ENCODE measurements around the gene GPSM1. TPM values are rescaled to one million over a fixed set of nuclear protein-coding genes. Genes with fewer than 3 reads are reported as not detected.
A peak's percentile ranks its signal among the peaks of the same experiment; 100 is the strongest.

GPSM1 gene
- total and polyA plus RNA-seq, 9 of the 15 experiments (the other 6 are each of a cell fraction or from before 2014, with no cell fraction given), result 0.04 to 14.2 (median 3.1) TPM

DNA sequence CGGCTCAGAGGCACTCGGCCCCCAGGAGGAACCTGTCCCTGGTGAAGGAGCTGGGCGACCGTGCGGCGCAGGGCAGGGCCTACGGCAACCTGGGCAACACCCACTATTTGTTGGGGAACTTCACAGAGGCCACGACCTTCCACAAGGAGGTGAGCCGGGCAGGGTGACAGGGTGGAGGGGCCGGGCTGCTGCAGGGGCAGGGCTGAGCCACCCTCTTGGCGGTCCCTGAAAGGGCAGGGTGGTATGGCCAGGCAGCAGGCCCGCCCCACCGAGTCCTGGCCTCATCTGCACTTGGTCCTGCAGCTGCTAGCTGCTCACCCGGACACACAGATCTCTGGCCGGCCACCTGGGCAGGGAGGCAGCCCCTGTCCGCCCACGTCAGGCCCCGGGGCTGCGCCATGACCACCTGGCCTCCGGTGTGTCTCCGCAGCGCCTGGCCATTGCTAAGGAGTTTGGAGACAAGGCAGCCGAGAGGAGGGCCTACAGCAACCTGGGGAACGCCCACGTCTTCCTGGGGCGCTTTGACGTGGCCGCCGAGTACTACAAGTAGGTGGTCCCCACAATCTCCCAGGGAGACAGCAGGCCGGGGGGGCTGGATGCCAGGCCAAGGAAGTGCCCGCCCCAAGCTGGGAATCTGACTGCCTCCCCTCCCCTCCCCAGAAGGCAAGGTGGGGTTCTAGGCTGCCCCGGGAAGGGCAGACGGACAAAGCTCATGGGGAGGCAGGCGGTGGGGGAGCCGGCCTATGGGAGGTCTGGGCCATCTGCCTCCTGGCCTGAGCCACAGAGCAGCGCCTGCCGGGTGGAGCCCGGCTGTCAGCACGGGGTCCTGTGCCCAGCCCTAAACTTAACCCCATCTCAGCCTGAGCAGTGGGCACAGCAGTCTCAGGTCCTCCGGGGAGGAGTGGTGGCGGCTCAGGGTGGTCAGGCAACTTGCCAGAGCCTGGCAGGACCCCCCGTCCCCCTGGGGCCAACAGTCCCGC, 10.4 kb downstream of the GPSM1 start:
- intact Hi-C loops (cut with micrococcal nuclease) (loop anchor here (2.0 kb wide), 1 partner anchor 63 kb away; the partner anchor contains the start of gene SNAPC4), in situ Hi-C loops (cut with MboI) (loop anchor here (25.0 kb wide), 1 partner anchor 300 kb away; no protein-coding TSS in a partner anchor)
- H3K4me2 ChIP-seq (ENCODE audit: insufficient read depth, low read length), result no peak overlapping the region
- FAIRE-seq, result no peak
- no peak for ATAC-seq
- CTCF ChIA-PET (ENCODE audit: low intra/inter-chr PET ratio), result interaction anchor here (2.6 kb wide), 1 partner anchor 63 kb away, joined by 10 read pairs; the partner anchor contains the start of gene SNAPC4
- H3K79me2 ChIP-seq (ENCODE audit: control insufficient read depth, insufficient read depth, low read length), result no peaks in the 10 kb centered on the region
- no peaks in the 10 kb centered on the region for H3K9me3 ChIP-seq (replicated peaks; ENCODE audit: control insufficient read depth, insufficient read depth, low read depth, low read length)
- no peak for DNase-seq (ENCODE audit: extremely low read depth in 1 of 4, low spot score in 3 of 4)
- peaks cover 0 to 96% of the 10 kb centered on the region in 2 experiments; a peak in 2 of 5 replicates for H3K4me1 ChIP-seq (replicated peaks in 1 of 2; ENCODE audit: control insufficient read depth in 2 of 2, insufficient read depth in 2 of 2, low read length in 2 of 2)
- BruUV-seq (replicated peaks), result no TSS peak
- POLR2A ChIA-PET, result interaction anchor here (1.2 kb wide), 1 partner anchor 10 kb away, joined by 5 read pairs; the partner anchor contains the start of gene GPSM1
- H3K9me1 ChIP-seq (ENCODE audit: control insufficient read depth, insufficient read depth, low read length), result peaks cover 3% of the 10 kb centered on the region
- 80% methylated on average over 24 of the region's 43 CpGs for WGBS (ENCODE audit: insufficient coverage, low coverage, missing lambda C conversion rate)
- no peak overlapping the region for H2AFZ ChIP-seq (ENCODE audit: low read depth, low read length)
- no peaks in the 10 kb centered on the region for H3K27me3 ChIP-seq (ENCODE audit: control insufficient read depth in 2 of 2, insufficient read depth in 2 of 2, low read length in 2 of 2)
- TF ChIP-seq POLR2G (IDR thresholded peaks at IDR 0.05; ENCODE audit: low read depth, low read length), result peak; percentile 25; the same call in 1 of the 2 replicates
- TF ChIP-seq ATF1 (CRISPR knock-in tag; IDR thresholded peaks at IDR 0.05), result no peak
- no peak for TF ChIP-seq ATF1 (tag; IDR thresholded peaks at IDR 0.05)
- no peak overlapping the region for H3K4me3 ChIP-seq
- peaks cover 22% of the 10 kb centered on the region; the same call in 1 of the 3 replicates for H3K36me3 ChIP-seq (ENCODE audit: control insufficient read depth, insufficient read depth, low read length)
- no peaks in the 10 kb centered on the region for H4K20me1 ChIP-seq (replicated peaks; ENCODE audit: control insufficient read depth, insufficient read depth, low read length)
- H3K9ac ChIP-seq (ENCODE audit: insufficient read depth in 1 of 2, low read depth in 2 of 2, low read length in 2 of 2), result peak overlapping the region in 1 of 2 experiments; percentile 35; a peak in 1 of 4 replicates
- no peak overlapping the region for H3K27ac ChIP-seq (ENCODE audit: extremely low read depth, low read depth, low read length)

All from K562 (cell line).